Neuronal stem cell (in vitro differentiated cells): ENCODE measurements around the gene IFNG.

ENCODE experiments used
- DNase-seq: peaks from one replicate; pipeline ENCODE4 v3.0.0-alpha.2; 2013; ENCODE audit warnings: low spot score
- H2AFZ ChIP-seq: one replicate; pipeline ENCODE4 v1.6.1; 2013; ENCODE audit warnings: mild to moderate bottlenecking, low read length, inconsistent platforms
- H2AK5ac ChIP-seq: 2 replicates; pipeline ENCODE4 v1.6.1; 2013; ENCODE audit warnings: low read depth, mild to moderate bottlenecking, inconsistent platforms, low read length, moderate library complexity, mixed read lengths
- H2BK120ac ChIP-seq: 2 replicates; pipeline ENCODE4 v1.6.1; 2013; ENCODE audit warnings: low read depth, mild to moderate bottlenecking, inconsistent platforms, low read length, moderate library complexity, mixed read lengths
- H2BK12ac ChIP-seq: one replicate; pipeline ENCODE4 v1.6.1; 2013; ENCODE audit warnings: low read length, inconsistent platforms
- H2BK15ac ChIP-seq: 2 replicates; pipeline ENCODE4 v1.6.1; 2013; ENCODE audit warnings: mild to moderate bottlenecking, low read length, inconsistent platforms, mixed read lengths
- H2BK5ac ChIP-seq: one replicate; pipeline ENCODE4 v1.6.1; 2013; ENCODE audit warnings: inconsistent platforms, mild to moderate bottlenecking, low read length, moderate library complexity
- H3K14ac ChIP-seq: one replicate; pipeline ENCODE4 v1.6.1; 2013; ENCODE audit warnings: low read length, inconsistent platforms
- H3K18ac ChIP-seq: 2 replicates; pipeline ENCODE4 v1.6.1; 2013; ENCODE audit warnings: low read length, inconsistent platforms
- H3K23ac ChIP-seq: 2 replicates; pipeline ENCODE4 v1.6.1; 2013; ENCODE audit warnings: low read depth, mild to moderate bottlenecking, mixed read lengths, low read length, inconsistent platforms; ENCODE audit not compliant: poor library complexity
- H3K27ac ChIP-seq: replicated peaks from 3 replicates; pipeline ENCODE4 v1.5.1; 2013; ENCODE audit warnings: low read length, inconsistent platforms
- H3K27me3 ChIP-seq, 3 experiments: 2 replicates each; pipeline ENCODE4 v1.6.1; 2013; ENCODE audit warnings: low read length in 3 of 3, mild to moderate bottlenecking in 2 of 3, inconsistent platforms in 1 of 3, low read depth in 1 of 3, mixed read lengths in 1 of 3, moderate library complexity in 1 of 3; ENCODE audit not compliant: control insufficient read depth in 3 of 3, insufficient read depth in 3 of 3
- H3K36me3 ChIP-seq, 2 donors: replicated peaks in 1 of 2; 2 replicates each; pipeline ENCODE4 v1.6.1; 2013; ENCODE audit warnings: low read length in 2 of 2; ENCODE audit not compliant: control insufficient read depth in 2 of 2, insufficient read depth in 2 of 2
- H3K4ac ChIP-seq: 2 replicates; pipeline ENCODE4 v1.6.1; 2013; ENCODE audit warnings: inconsistent platforms, mild to moderate bottlenecking, low read length, moderate library complexity
- H3K4me1 ChIP-seq, 2 donors: 1 replicate in 1 of 2; 2 replicates in 1 of 2; pipeline ENCODE4 v1.6.1; 2013; ENCODE audit warnings: low read length in 2 of 2, low read depth in 1 of 2; ENCODE audit not compliant: control insufficient read depth in 2 of 2, insufficient read depth in 1 of 2
- H3K4me2 ChIP-seq: one replicate; pipeline ENCODE4 v1.6.1; 2013; ENCODE audit warnings: mild to moderate bottlenecking, low read length, inconsistent platforms; ENCODE audit not compliant: insufficient read depth, poor library complexity, severe bottlenecking
- H3K4me3 ChIP-seq, 2 donors: 2 replicates each; pipeline ENCODE4 v1.5.1; 2013; ENCODE audit warnings: low read length in 2 of 2, mild to moderate bottlenecking in 2 of 2, inconsistent platforms in 1 of 2, moderate library complexity in 1 of 2
- H3K79me1 ChIP-seq: one replicate; pipeline ENCODE4 v1.6.1; 2013; ENCODE audit warnings: low read depth, mild to moderate bottlenecking, inconsistent platforms, low read length, moderate library complexity
- H3K9ac ChIP-seq: one replicate; pipeline ENCODE4 v1.6.1; 2013; ENCODE audit warnings: mild to moderate bottlenecking, low read depth, low read length, inconsistent platforms; ENCODE audit not compliant: poor library complexity
- H3K9me3 ChIP-seq, 2 donors: replicated peaks in 1 of 2; 2 replicates each; pipeline versions ENCODE3 to v1.6.1; 2013; ENCODE audit warnings: low read length in 2 of 2, mild to moderate bottlenecking in 2 of 2, inconsistent platforms in 1 of 2, low read depth in 1 of 2, mixed read lengths in 1 of 2, moderate library complexity in 1 of 2; ENCODE audit not compliant: control insufficient read depth in 2 of 2, insufficient read depth in 1 of 2
- H4K8ac ChIP-seq: one replicate; pipeline ENCODE4 v1.6.1; 2013; ENCODE audit warnings: low read depth, mild to moderate bottlenecking, inconsistent platforms, low read length, moderate library complexity
- H4K91ac ChIP-seq: one replicate; pipeline ENCODE4 v1.6.1; 2013; ENCODE audit warnings: low read length, low read depth, mild to moderate bottlenecking, inconsistent platforms; ENCODE audit not compliant: poor library complexity
- WGBS, 2 donors: extraction: QIAGEN DNeasy Blood & Tissue Kit; methylation state at CpG; one replicate each; pipeline ENCODE4 v1.1.7; 2013; ENCODE audit warnings: missing lambda C conversion rate in 2 of 2, mixed read lengths in 1 of 2; ENCODE audit not compliant: insufficient read length in 2 of 2, insufficient replicate concordance in 1 of 2; ENCODE audit errors: extremely low coverage in 2 of 2; 5-methylcytosine and 5-hydroxymethylcytosine counted together

The IFNG gene

GRCh38 chr12:68169213-68169889 lies 9.8 kb upstream of the IFNG start:
- Histone ChIP-seq H3K14ac (no peak overlapping the region), H3K27me3 (no peaks in the 10 kb centered on the region), H4K8ac (no peak overlapping the region), H4K91ac (no peak overlapping the region), H3K18ac (no peak overlapping the region), H3K9ac (no peak overlapping the region), H2AK5ac (no peak overlapping the region), H3K36me3 (no peaks in the 10 kb centered on the region), H3K79me1 (no peaks in the 10 kb centered on the region), H3K27ac (no peak overlapping the region), H3K4me1 (no peaks in the 10 kb centered on the region), H2BK12ac (no peak overlapping the region), H2BK15ac (no peak overlapping the region), H2AFZ (no peak overlapping the region), H3K4ac (no peak overlapping the region), H3K9me3 (no peaks in the 10 kb centered on the region), H3K4me2 (no peak overlapping the region), H2BK5ac (no peak overlapping the region), H3K4me3 (no peak overlapping the region), H2BK120ac (no peak overlapping the region), H3K23ac (no peak overlapping the region)
- DNase-seq = no peak
- no CpG with 5 or more reads among the region's 1 CpG for WGBS, 2 donors

- H3K9me3 ChIP-seq = no peaks in the 10 kb centered on the region
- H3K4me3 ChIP-seq = no peak overlapping the region
- no peak overlapping the region for H2BK120ac ChIP-seq
- DNase-seq = no peak
- no peak overlapping the region for H3K18ac ChIP-seq
- no peak overlapping the region for H3K4ac ChIP-seq
- H2AFZ ChIP-seq = no peak overlapping the region
- no peak overlapping the region for H2BK15ac ChIP-seq
- no peak overlapping the region for H3K27ac ChIP-seq
- H4K91ac ChIP-seq = no peak overlapping the region
- WGBS, 2 donors = no CpG with 5 or more reads among the region's 5 CpGs
- H3K4me2 ChIP-seq = no peak overlapping the region
- no peak overlapping the region for H3K23ac ChIP-seq
- H2BK12ac ChIP-seq = no peak overlapping the region
- H3K79me1 ChIP-seq = no peaks in the 10 kb centered on the region
- no peaks in the 10 kb centered on the region for H3K4me1 ChIP-seq
- no peak overlapping the region for H2AK5ac ChIP-seq
- no peaks in the 10 kb centered on the region for H3K36me3 ChIP-seq
- H3K9ac ChIP-seq = no peak overlapping the region
- H4K8ac ChIP-seq = no peak overlapping the region
- H3K27me3 ChIP-seq = no peaks in the 10 kb centered on the region
- no peak overlapping the region for H2BK5ac ChIP-seq
- no peak overlapping the region for H3K14ac ChIP-seq
Measured at GRCh38 chr12:68166317-68166831, 6.8 kb upstream of the IFNG start.

- no peak overlapping the region for H3K9ac ChIP-seq
- no peak for DNase-seq
- no peak overlapping the region for H3K23ac ChIP-seq
- no peak overlapping the region for H2BK5ac ChIP-seq
- H3K79me1 ChIP-seq = no peaks in the 10 kb centered on the region
- no peak overlapping the region for H2AFZ ChIP-seq
- H3K14ac ChIP-seq = no peak overlapping the region
- no peak overlapping the region for H2BK15ac ChIP-seq
- H3K4me3 ChIP-seq = no peak overlapping the region
- H3K27me3 ChIP-seq = no peaks in the 10 kb centered on the region
- no peak overlapping the region for H4K91ac ChIP-seq
- H2BK12ac ChIP-seq = no peak overlapping the region
- no peak overlapping the region for H2BK120ac ChIP-seq
- no peaks in the 10 kb centered on the region for H3K4me1 ChIP-seq
- no peaks in the 10 kb centered on the region for H3K9me3 ChIP-seq
- no peak overlapping the region for H2AK5ac ChIP-seq
- no peak overlapping the region for H4K8ac ChIP-seq
- H3K4me2 ChIP-seq = no peak overlapping the region
- H3K27ac ChIP-seq = no peak overlapping the region
- no peak overlapping the region for H3K18ac ChIP-seq
- H3K36me3 ChIP-seq = no peaks in the 10 kb centered on the region
- no peak overlapping the region for H3K4ac ChIP-seq
- no CpG with 5 or more reads among the region's 4 CpGs for WGBS, 2 donors
Measured at GRCh38 chr12:68163560-68164081, 4.1 kb upstream of the IFNG start.

DNA sequence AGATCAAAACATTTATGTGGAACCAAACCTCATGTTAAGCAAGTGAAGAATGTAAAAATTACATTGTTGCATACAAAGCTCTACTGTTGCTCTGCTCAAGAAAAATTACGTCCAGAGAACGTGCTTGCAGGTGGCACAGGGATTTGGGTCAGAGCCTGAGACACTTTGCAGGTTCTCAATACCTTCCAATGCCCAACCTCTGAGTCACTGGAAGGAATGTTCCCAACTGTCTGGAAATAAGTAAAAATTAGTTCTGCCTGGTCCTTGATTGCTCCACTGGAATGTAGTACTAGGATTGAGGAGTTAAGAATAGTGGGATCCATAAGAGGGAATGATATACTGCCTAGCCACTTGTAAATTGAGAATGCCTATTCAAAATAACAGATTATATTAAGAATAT lies 2.8 kb upstream of the IFNG start:
- Histone ChIP-seq H3K4me1 (no peaks in the 10 kb centered on the region), H3K27me3 (no peaks in the 10 kb centered on the region), H2AK5ac (no peak overlapping the region), H2BK120ac (no peak overlapping the region), H3K23ac (no peak overlapping the region), H3K4ac (no peak overlapping the region), H3K4me2 (no peak overlapping the region), H3K27ac (no peak overlapping the region), H2BK15ac (no peak overlapping the region), H3K9ac (no peak overlapping the region), H3K18ac (no peak overlapping the region), H3K79me1 (no peaks in the 10 kb centered on the region), H4K91ac (no peak overlapping the region), H2AFZ (no peak overlapping the region), H4K8ac (no peak overlapping the region), H2BK12ac (no peak overlapping the region), H3K4me3 (no peak overlapping the region), H3K14ac (no peak overlapping the region), H3K9me3 (no peaks in the 10 kb centered on the region), H3K36me3 (no peaks in the 10 kb centered on the region), H2BK5ac (no peak overlapping the region)
- no peak for DNase-seq
- no CpG with 5 or more reads among the region's 2 CpGs for WGBS, 2 donors
